ENCODE measurements around the gene NOL4L. TPM values are rescaled to one million over a fixed set of nuclear protein-coding genes. Genes with fewer than 3 reads are reported as not detected.

Gene NOL4L
- total RNA-seq, 1 experiment from 2014 or later: 31.7 TPM

- H3K56ac ChIP-seq (ENCODE audit: insufficient read length, low read depth, low read length): no peak overlapping the region
- H3T11ph ChIP-seq (ENCODE audit: low read length): no peak overlapping the region
- H4K91ac ChIP-seq (ENCODE audit: insufficient read length, low read depth, low read length): no peak overlapping the region
- H2BK12ac ChIP-seq (ENCODE audit: insufficient read length, low read depth, low read length): no peak overlapping the region
- Mint-ChIP-seq H3K4me3 (no peak overlapping the region), H3K4me1 (no peaks in the 10 kb centered on the region), H3K9me3 (no peaks in the 10 kb centered on the region), H3K27ac (peak overlapping the region in 1 of 3 experiments; percentile 12; a peak in 1 of 7 replicates), H3K27me3 (ENCODE audit: low read depth) (no peaks in the 10 kb centered on the region), H3K36me3 (ENCODE audit: insufficient read depth in 1 of 3, low read depth in 3 of 3) (no peaks in the 10 kb centered on the region)
- no peak overlapping the region for H3K9ac ChIP-seq (ENCODE audit: extremely low read depth, insufficient read length, low read length)
- no peak overlapping the region for H2BK20ac ChIP-seq (ENCODE audit: low read depth, low read length, poor library complexity, severe bottlenecking)
- H3K79me2 ChIP-seq (ENCODE audit: insufficient read depth, low read length): no peaks in the 10 kb centered on the region
- H4K8ac ChIP-seq (replicated peaks; ENCODE audit: insufficient read length, low read depth, low read length): no peak overlapping the region
- no peak overlapping the region for H2BK120ac ChIP-seq (ENCODE audit: low read depth, low read length, poor library complexity, severe bottlenecking)
- H3K27ac ChIP-seq (ENCODE audit: insufficient read length, low read depth, low read length): no peak overlapping the region
- no peaks in the 10 kb centered on the region for H3K4me1 ChIP-seq (ENCODE audit: insufficient read depth, low read length)
- WGBS (ENCODE audit: extremely low coverage, insufficient read length, low lambda C conversion rate): no CpG with 5 or more reads among the region's 3 CpGs
- no peaks in the 10 kb centered on the region for H3K9me3 ChIP-seq (ENCODE audit: control insufficient read depth, low read depth, low read length)
- H3K27me3 ChIP-seq (ENCODE audit: insufficient read depth, low read length): no peaks in the 10 kb centered on the region
- no peak overlapping the region for H3K18ac ChIP-seq (ENCODE audit: insufficient read length, low read depth, low read length)
- H2BK5ac ChIP-seq (ENCODE audit: insufficient read length, low read length): no peak overlapping the region
- H2AK5ac ChIP-seq (ENCODE audit: insufficient read length, low read length): no peak overlapping the region
- H3K4me2 ChIP-seq (ENCODE audit: insufficient read depth, insufficient read length, low read length): no peak overlapping the region
- no peak overlapping the region for H3K23ac ChIP-seq (ENCODE audit: insufficient read length, low read depth, low read length)
- H3K79me1 ChIP-seq (ENCODE audit: insufficient read depth, low read depth, low read length, poor library complexity, severe bottlenecking): no peaks in the 10 kb centered on the region
- no peak overlapping the region for H2AFZ ChIP-seq (ENCODE audit: low read length)
- H3K23me2 ChIP-seq (ENCODE audit: insufficient read length, low read depth, low read length, poor library complexity, severe bottlenecking): no peaks in the 10 kb centered on the region
- H3K14ac ChIP-seq (ENCODE audit: insufficient read depth, low read length): no peak overlapping the region
- no peak overlapping the region for H3K4ac ChIP-seq (ENCODE audit: low read depth, low read length)
- H4K5ac ChIP-seq (ENCODE audit: insufficient read length, low read depth, low read length): no peak overlapping the region
- no peaks in the 10 kb centered on the region for H4K20me1 ChIP-seq (ENCODE audit: control insufficient read depth, insufficient read depth, insufficient read length)
- no peak for TF ChIP-seq CTCF (conservative IDR thresholded peaks at IDR 0.05)
- H2BK15ac ChIP-seq (ENCODE audit: low read depth, low read length): no peak overlapping the region
- no peak for DNase-seq
Measured at GRCh38 chr20:32395066-32395465, 190.1 kb downstream of the NOL4L start.

Other genes starting within 250 kb of the NOL4L start
- gene ASXL1, start 227.0 kb downstream of the NOL4L start, total RNA-seq (2021): 35.0 and 39.5 TPM in 2 replicates
- 0.04 and 0.15 TPM in 2 replicates for gene C20orf203, start 88.6 kb upstream of the NOL4L start, total RNA-seq (2021)
- 65.0 and 66.1 TPM in 2 replicates for gene COMMD7, start 158.1 kb upstream of the NOL4L start, total RNA-seq (2021)
- 980 and 996 TPM in 2 replicates for gene DNMT3B, start 177.1 kb upstream of the NOL4L start, total RNA-seq (2021)
- gene MAPRE1, start 234.6 kb upstream of the NOL4L start, total RNA-seq (2021): 286 and 289 TPM in 2 replicates